ENCODE data around the gene PEA15.

PEA15 gene

GRCh38 chr1:160186246-160186645 is 18.9 kb upstream of the PEA15 start:
- DNase-seq: no peak

GRCh38 chr1:160186729-160187128 is 18.5 kb upstream of the PEA15 start:
- DNase-seq: no peak

GRCh38 chr1:160187407-160187806 is 17.8 kb upstream of the PEA15 start:
- no peak for DNase-seq

GRCh38 chr1:160188341-160188740 is 16.8 kb upstream of the PEA15 start:
- no peak for DNase-seq

DNA sequence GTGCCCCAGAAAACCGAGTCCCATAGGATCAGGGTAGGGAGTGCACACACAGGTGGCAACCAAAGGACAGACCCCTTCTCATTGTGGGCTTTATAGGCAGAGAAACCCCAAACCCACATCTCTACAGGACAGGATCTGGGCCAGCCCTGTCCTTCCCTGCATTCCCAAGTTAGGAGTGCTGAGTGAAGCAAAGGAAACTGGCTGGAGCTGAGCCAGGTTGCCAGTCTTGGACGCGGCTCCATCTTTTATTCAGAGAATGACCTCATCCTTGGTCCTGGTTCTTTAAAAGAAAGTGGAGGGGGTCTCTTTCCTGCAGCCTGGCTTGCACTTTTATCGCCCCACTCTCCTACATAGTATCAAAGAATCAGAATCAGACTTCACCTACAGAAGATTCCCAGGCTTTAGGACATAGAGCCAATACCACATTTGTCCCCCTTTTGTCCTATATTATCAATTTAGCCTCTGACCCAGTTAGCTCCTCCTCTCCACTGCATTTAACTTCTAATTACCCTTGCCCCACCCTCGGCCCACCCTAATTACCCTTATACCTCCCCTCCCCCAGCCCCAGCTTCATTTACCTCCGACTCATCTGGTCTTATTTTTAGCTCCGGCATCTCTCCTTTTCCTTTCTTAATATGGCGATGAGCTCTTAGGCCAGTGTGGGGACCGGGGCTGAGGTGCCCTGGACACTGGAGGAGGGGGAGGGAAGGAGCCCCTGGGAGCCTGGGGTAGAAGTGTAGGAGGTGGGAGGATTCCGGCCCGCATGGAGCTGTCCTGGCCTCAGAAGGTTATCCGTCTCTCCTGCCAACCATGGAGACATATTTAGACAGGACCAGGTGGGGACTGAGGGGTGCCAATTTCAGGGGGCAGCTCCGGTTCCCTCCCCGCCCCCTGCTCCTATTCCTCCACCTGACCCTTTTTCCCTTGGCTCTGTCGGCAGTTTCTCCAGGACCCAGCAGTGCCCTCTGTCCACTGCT is 15.2 kb upstream of the PEA15 start, which contains the start of gene CASQ1:
Gene CASQ1 (plus strand): TSS at position 927 of the 977 bp plus-strand sequence. CDS start 177 bp downstream, outside the sequence.
- DNase-seq: no peak

DNA sequence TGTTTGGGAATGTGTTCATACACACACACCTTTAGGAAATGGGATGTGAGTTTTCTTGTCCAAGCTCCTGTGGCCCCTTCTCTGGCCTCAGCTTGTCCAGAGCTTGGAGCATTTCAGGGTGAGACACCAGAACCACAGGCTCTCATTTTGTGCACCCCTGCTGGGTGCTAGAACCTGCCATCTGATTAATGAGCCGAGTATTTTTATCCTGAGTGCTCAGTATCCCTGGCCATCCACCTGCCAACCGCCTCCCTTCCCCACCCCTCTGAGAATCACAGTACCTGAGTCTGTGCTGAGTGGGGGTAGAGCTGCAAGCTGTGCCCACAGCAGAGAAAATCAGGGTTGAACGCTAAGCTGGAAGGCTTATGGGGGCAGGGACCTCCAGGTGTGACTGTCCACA is 13.4 kb upstream of the PEA15 start:
- DNase-seq: no peak

DNA sequence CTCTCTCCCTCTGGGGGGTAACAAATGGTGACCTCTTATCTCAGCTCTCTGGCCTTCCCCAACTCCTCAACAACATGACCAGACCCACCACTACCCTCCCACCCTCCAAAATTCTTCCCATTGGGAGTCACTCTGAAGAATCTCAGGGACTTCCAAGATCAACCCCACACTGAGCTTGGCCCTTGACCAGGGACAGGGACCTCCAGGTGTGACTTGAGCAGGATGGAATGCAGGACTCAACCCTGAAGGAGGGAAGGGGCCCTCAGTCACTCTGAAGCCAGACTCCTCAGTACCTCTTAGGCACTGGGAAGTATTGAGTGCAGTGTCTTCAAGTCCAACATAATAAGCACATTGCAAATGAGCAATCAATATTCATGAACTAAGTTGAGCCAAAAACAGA is 12.9 kb upstream of the PEA15 start:
- DNase-seq: no peak

DNA sequence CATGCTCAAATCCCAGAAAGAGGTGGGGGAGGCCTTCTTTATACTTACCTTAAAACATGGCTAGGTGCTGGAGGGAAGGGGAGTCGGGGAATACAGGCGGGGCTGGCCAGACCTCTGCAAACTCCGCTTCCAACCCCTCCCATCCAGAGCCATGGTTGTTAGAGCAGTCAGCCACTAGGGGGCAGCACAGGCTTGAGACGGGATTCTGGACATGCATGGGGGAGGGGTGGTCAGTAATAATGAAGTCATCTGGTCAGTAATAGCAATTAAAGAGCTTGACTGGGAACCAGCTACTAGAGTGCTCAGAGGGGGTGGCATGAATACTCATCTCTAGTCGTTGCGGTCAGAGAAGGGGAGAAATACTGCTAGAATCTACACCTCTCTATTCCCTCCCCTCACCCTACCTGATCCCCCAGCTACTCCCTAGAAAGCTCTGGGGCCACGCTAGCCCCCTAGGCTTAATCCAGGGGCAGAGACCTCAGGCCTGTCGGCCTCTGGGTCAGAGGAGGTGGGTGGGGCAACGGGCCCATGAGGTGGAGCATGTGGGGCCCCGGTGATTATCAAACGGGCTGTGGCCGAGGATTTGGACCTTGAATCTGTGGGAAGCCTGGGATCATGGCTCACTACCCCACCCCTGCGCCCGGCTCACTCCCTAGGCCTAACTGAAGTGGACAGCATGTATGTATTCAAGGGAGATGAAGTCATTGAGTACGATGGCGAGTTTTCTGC is 11.9 kb upstream of the PEA15 start:
- DNase-seq: peak; percentile 29

DNA sequence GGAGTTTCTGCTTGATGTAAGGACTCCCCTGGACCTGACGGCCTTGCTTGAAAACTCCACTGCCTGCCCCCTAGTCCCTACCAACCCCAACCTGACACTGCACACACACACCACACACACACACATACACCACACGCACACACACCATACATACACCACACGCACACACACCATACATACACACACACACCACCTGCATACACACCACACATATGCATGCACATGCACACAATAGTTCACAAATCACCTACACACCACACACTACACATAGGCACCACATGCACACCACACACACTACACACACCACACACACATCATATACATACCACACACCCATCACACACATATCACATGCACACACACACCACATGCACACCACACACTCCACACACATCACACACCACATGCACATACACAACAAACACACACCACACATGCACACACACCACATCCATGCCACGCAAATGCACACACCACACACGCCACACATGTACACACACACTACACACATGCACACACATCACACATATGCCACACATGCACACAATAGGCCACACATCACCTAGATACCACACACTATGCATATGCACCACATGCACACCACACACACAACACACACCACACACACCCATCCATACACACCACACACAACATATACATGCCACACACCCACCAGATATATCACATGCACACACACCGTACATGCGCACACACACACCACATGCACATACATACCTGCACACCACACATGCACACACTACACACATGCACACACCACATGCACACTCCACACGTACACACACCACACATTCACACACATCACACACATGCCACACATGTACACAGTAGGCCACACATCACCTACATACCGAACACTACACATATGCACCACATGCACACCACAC is 11.1 kb upstream of the PEA15 start:
- no peak for DNase-seq

- DNase-seq: no peak
Observed at GRCh38 chr1:160194737-160195059, 10.5 kb upstream of the PEA15 start.

DNA sequence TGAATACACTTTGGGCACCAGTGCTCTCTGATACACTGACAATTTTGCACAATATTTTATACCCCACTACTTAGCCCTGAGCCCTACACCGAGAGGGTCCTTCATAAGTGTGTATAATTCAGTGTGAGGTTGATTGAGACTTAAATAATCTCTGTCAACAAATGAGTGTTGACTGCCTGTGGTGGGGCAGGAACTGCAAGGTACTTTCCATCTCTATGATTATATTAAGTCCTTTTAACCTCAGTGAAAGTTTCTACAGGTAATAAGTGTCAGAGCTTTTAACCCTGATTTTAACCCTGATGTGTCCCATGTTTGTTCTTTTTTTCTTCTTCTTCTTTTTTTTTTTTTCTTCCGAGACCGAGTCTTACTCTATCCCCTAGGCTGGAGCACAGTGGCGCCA is 9.0 kb upstream of the PEA15 start:
- DNase-seq: no peak

- no peak for DNase-seq
Observed at GRCh38 chr1:160197231-160197630, 8.0 kb upstream of the PEA15 start.

DNA sequence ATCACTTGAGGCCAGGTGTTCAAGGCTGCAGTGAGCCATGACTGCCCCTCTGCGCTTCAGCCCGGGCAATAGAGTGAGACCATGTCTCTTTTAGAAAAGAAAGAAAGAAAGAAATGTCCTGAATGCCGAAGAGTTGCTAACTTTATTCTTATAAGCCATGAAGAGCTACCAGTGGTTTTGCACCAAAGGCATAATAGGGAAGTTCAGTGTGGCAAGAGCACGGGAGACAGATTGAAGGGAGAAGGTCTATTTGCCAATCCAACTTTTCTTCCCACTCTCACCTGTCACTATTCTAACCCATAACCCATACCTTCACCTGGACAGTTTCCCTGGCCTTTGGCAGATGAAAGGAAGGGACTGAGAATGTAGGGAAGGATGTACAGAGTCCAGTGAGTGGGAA is 4.4 kb upstream of the PEA15 start:
- DNase-seq: no peak

- DNase-seq: no peak
Observed at GRCh38 chr1:160204526-160205241, 500 bp upstream of the PEA15 start.

- DNase-seq: no peak
Observed at GRCh38 chr1:160206036-160206389, 829 bp downstream of the PEA15 start.

GRCh38 chr1:160206421-160207117 is 1.4 kb downstream of the PEA15 start:
- DNase-seq: no peak

GRCh38 chr1:160207118-160207650 is 2.0 kb downstream of the PEA15 start:
- DNase-seq: no peak

DNA sequence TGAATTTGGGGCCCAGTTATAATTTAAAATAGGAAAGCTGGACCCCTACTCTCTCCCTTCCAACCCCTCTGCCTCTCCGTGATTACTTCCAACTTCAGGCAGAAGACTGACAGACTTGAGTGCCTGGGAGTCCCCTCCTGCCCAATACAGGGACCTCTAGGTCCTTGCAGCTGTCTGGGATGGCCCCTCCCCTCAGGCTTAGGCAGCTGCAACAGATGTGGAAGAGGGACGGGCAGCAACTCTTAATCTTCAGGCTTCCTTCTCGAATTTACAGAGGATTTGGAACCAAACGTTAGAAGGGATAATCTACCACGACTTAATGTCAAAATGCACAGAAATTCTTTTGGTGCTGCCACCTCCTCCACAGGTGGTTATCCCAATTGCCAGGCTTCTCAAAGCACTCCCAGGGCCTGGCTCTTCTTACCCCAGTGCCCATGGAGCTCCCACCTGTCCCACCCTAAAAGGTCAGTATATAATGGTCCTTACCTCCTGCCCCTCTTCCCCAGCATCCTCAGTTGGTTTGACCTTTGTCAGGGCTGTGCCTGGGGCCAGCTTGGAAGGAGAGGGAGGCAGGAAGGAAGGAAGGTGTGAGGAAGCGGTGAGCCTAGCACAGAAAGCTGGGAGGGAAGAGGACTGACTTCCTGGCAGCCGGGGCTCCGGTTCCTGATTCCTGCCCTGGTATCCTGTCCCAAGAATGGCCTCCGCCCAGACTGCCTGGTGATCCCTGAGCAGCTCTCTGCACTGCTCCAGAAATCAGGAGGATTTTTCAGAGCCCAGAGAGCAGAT is 2.8 kb downstream of the PEA15 start:
- DNase-seq: no peak

- DNase-seq: no peak
Observed at GRCh38 chr1:160208557-160209320, 3.6 kb downstream of the PEA15 start.
